ENCODE results near the gene ZMAT5.

The ZMAT5 gene

DNA sequence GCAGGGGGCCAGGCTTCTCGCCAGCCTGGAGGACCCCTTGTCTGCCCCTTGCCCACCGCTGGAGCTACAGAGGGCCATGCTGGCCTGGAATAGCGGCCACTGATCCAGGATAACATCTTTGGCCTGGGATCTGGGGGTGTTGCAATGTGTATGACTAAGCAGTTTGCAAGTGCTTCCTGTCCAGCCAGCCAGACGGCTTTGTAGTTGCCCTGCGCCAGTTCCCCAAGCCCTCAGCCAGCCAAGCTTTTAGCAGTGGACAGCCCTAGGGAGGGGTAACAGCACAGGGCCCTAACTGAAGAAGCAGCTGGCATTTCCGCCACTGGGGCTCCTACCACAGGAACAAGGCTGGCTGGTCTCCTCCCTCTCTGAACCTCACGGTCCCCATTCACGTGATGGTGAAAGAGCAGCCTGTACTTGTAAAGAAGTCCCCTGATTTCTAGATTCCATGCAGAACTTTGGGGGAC is 32.4 kb upstream of the ZMAT5 start:
- peak; percentile 97 for TF ChIP-seq JUND (IDR thresholded peaks at IDR 0.05; ENCODE audit: low read depth)
- peak; percentile 60 to 98 for DNase-seq (ENCODE audit: low read depth in 1 of 2, low spot score in 1 of 2)
- in situ Hi-C loops (cut with HindIII; ENCODE audit: low pct_unique_long_range_greater_than_20kb, low sequenced_read_pairs): no loop called here

- in situ Hi-C loops (cut with HindIII; ENCODE audit: low pct_unique_long_range_greater_than_20kb, low sequenced_read_pairs): no loop called here
- no peak for TF ChIP-seq JUND (IDR thresholded peaks at IDR 0.05; ENCODE audit: low read depth)
- DNase-seq (ENCODE audit: low read depth in 1 of 2, low spot score in 1 of 2): peak in 1 of 2 experiments; percentile 85
Observed at GRCh38 chr22:29798801-29799200, 32.0 kb upstream of the ZMAT5 start.

- in situ Hi-C loops (cut with HindIII; ENCODE audit: low pct_unique_long_range_greater_than_20kb, low sequenced_read_pairs): no loop called here
Observed at GRCh38 chr22:29798318-29798717, 31.5 kb upstream of the ZMAT5 start.

DNA sequence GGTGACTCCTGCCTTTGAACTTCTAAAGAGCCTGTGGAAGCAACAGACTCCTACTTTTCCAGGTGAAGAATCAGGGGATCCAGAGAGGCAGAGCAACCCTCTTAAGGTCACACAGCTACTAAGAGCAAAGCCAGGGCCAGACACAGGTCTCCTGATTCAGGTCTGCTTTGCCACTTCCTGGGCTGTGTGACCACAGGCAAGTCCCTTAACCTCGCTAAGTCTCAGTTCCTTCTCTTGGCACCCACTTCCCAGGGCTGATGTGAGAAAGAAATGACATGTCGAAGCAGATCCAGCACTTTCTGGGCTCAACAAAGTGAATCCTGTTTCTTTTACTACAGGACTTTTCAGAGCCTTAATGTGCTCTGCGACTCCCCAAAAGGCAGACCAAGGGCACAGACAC is 30.5 kb upstream of the ZMAT5 start:
- DNase-seq (ENCODE audit: low read depth in 1 of 2, low spot score in 1 of 2): no peak
- in situ Hi-C loops (cut with HindIII; ENCODE audit: low pct_unique_long_range_greater_than_20kb, low sequenced_read_pairs): no loop called here
- TF ChIP-seq JUND (IDR thresholded peaks at IDR 0.05; ENCODE audit: low read depth): no peak

More at GRCh38 chr22:29798318-29798717, 31.5 kb upstream of the ZMAT5 start:
- DNase-seq (ENCODE audit: low read depth in 1 of 2, low spot score in 1 of 2): no peak
- no peak for TF ChIP-seq JUND (IDR thresholded peaks at IDR 0.05; ENCODE audit: low read depth)

- in situ Hi-C loops (cut with HindIII; ENCODE audit: low pct_unique_long_range_greater_than_20kb, low sequenced_read_pairs): no loop called here
- peak; percentile 57 for TF ChIP-seq JUND (IDR thresholded peaks at IDR 0.05; ENCODE audit: low read depth)
- peak in 1 of 2 experiments; percentile 81 for DNase-seq (ENCODE audit: low read depth in 1 of 2, low spot score in 1 of 2)
Observed at GRCh38 chr22:29795663-29796062, 28.9 kb upstream of the ZMAT5 start.

DNA sequence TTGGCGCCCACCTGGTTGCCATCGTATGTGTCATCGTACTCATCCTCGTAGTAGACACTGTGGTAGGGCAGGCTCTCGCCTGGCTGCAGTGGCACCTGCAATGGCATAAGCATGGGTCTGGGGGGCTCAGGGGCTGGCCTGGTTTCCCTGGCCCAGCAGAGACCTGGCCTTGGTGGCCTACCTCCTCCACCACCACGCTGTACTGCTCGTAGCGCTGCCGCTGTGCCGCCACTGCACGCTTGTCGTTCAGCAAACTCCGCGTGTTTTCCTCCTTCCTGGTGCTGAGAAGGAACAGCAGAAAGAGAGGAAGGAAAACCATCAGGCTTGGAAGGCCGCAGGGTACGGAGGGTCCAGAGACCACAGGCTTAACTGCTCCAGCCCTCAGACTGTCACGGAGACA is 26.6 kb upstream of the ZMAT5 start:
- DNase-seq (ENCODE audit: low read depth in 1 of 2, low spot score in 1 of 2): no peak
- in situ Hi-C loops (cut with HindIII; ENCODE audit: low pct_unique_long_range_greater_than_20kb, low sequenced_read_pairs): no loop called here
- TF ChIP-seq JUND (IDR thresholded peaks at IDR 0.05; ENCODE audit: low read depth): no peak

DNA sequence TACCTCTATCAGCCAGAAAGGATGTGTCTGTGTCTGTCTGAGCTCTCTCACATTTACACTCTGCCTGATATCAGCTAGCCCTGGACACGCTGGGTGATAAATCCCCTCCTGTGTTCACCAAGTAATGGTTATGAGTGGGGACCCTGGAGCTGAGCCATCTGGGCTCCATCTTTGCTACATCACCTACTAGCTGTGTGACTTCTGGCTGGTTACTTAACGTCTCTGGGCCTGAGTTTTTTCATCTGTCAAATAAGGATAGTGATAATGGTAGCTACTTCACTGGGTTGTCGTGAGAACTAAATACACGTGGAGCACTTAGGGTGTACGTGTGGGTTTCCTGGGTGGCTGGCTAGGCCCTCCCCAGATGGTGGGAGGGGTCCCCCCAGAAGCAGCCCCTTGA is 23.3 kb upstream of the ZMAT5 start:
- DNase-seq (ENCODE audit: low read depth in 1 of 2, low spot score in 1 of 2): no peak
- in situ Hi-C loops (cut with HindIII; ENCODE audit: low pct_unique_long_range_greater_than_20kb, low sequenced_read_pairs): no loop called here

GRCh38 chr22:29788339-29789279 is 21.8 kb upstream of the ZMAT5 start:
- TF ChIP-seq JUND (IDR thresholded peaks at IDR 0.05; ENCODE audit: low read depth): no peak
- in situ Hi-C loops (cut with HindIII; ENCODE audit: low pct_unique_long_range_greater_than_20kb, low sequenced_read_pairs): no loop called here
- no peak for DNase-seq (ENCODE audit: low read depth in 1 of 2, low spot score in 1 of 2)

More for the DNA sequence above, 23.3 kb upstream of the ZMAT5 start:
- TF ChIP-seq JUND (IDR thresholded peaks at IDR 0.05; ENCODE audit: low read depth): no peak

GRCh38 chr22:29787371-29787980 is 20.7 kb upstream of the ZMAT5 start:
- in situ Hi-C loops (cut with HindIII; ENCODE audit: low pct_unique_long_range_greater_than_20kb, low sequenced_read_pairs): no loop called here
- DNase-seq (ENCODE audit: low read depth in 1 of 2, low spot score in 1 of 2): peak in 1 of 2 experiments; percentile 51
- no peak for TF ChIP-seq JUND (IDR thresholded peaks at IDR 0.05; ENCODE audit: low read depth)

DNA sequence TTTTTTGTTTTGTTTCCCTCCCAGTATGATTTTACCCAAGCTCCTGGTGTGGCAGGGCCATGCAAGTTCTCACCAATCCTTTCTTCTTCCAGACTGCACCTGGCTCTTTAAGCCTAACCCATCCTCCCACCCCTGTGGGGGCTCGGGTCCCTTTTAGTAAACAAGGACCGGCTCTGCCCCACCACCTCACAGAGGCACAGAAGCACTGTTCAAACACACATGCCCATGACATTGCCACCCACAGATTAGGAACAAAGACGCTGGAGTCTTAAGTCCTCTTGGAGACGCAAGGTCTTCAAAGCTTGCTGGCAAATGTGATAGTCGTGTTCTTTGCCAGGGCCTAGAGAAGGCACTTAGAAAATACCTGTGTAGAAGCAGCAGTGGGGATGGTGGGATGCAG is 19.2 kb upstream of the ZMAT5 start:
- TF ChIP-seq JUND (IDR thresholded peaks at IDR 0.05; ENCODE audit: low read depth): no peak
- in situ Hi-C loops (cut with HindIII; ENCODE audit: low pct_unique_long_range_greater_than_20kb, low sequenced_read_pairs): no loop called here
- DNase-seq (ENCODE audit: low read depth in 1 of 2, low spot score in 1 of 2): no peak

GRCh38 chr22:29784451-29785361 is 17.9 kb upstream of the ZMAT5 start:
- in situ Hi-C loops (cut with HindIII; ENCODE audit: low pct_unique_long_range_greater_than_20kb, low sequenced_read_pairs): no loop called here
- DNase-seq (ENCODE audit: low read depth in 1 of 2, low spot score in 1 of 2): no peak
- TF ChIP-seq JUND (IDR thresholded peaks at IDR 0.05; ENCODE audit: low read depth): no peak
